Measurements from ENCODE around the gene EGF. TPM values are rescaled to one million over a fixed set of nuclear protein-coding genes. Genes with fewer than 3 reads are reported as not detected.
"Not testable (repeated sequence)": the region's sequence is repeated elsewhere in the genome, so short reads cannot be mapped to it uniquely, and the experiment has no call there.

The EGF gene
- total and polyA plus RNA-seq, 7 experiments from 2014 or later, result 0.86 TPM; not detected in 6

DNA sequence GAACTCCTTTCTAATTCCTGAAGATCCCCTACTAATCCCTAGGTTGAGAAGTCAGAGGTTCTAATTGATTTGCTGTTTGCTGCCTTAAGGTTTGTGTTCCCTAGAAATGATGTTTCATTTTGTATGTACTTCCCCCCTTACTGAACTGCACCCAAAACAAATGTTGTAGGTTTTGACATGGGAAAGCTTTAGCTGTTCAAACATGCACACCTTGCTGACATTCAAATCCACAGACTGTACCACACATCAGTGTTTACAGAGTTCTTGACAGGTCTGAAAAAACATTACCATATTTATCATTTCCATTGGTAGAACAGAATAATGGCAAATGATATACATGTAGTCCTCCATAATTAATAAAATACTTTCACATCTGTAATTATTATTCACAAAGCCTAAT lies 18.2 kb downstream of the EGF start:
- H3K27me3 Mint-ChIP-seq, result no peaks in the 10 kb centered on the region
- H3K27ac Mint-ChIP-seq, result no peak overlapping the region
- no peaks in the 10 kb centered on the region for H3K4me1 Mint-ChIP-seq
- ChIA-PET POLR2A (no interaction called here), CTCF (no interaction called here)
- no peak overlapping the region for H3K27ac ChIP-seq (ENCODE audit: low read depth, low read length)
- H3K36me3 ChIP-seq (ENCODE audit: control insufficient read depth in 2 of 3, insufficient read depth in 3 of 3, low read length in 3 of 3), result no peaks in the 10 kb centered on the region
- H3K27me3 ChIP-seq (ENCODE audit: control insufficient read depth in 2 of 2, insufficient read depth in 2 of 2, low read length in 2 of 2), result no peaks in the 10 kb centered on the region
- H3K4me1 ChIP-seq (ENCODE audit: control insufficient read depth in 2 of 2, insufficient read depth in 2 of 2, low read length in 2 of 2), result no peaks in the 10 kb centered on the region
- no peak overlapping the region for H3K4me3 Mint-ChIP-seq
- ATAC-seq (no peak), DNase-seq (no peak)
- H3K9me3 Mint-ChIP-seq, result no peaks in the 10 kb centered on the region
- H3K36me3 Mint-ChIP-seq, result no peaks in the 10 kb centered on the region
- H3K4me3 ChIP-seq (ENCODE audit: low read length), result no peak overlapping the region
- no peaks in the 10 kb centered on the region for H3K9me3 ChIP-seq (ENCODE audit: control insufficient read depth in 2 of 3, low read length in 3 of 3)
- intact Hi-C loops (cut with micrococcal nuclease), result no loop called here

DNA sequence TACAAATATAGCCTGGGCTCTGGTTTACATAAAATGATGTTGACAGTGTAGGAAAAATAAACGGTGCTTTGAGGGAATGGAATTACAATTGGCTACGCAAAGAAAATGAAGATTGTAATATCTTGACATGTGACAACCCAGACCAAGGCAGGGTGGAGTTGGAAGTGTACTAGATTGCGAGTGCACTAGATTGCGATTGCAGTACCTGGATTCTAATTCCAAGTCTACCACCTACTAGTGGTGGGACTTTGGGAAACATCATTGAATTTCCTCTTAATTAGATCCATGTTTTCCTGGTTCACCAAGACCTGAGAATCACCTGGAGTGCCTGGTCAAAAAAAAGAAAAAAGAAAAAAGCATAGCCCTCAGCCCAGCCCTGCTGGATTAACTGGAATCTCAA lies 18.6 kb downstream of the EGF start:
- Mint-ChIP-seq H3K27ac (no peak overlapping the region), H3K4me1 (no peaks in the 10 kb centered on the region), H3K4me3 (no peak overlapping the region), H3K36me3 (no peaks in the 10 kb centered on the region), H3K9me3 (no peaks in the 10 kb centered on the region), H3K27me3 (no peaks in the 10 kb centered on the region)
- POLR2A ChIA-PET, result no interaction called here
- ATAC-seq (no peak), DNase-seq (no peak)
- no peaks in the 10 kb centered on the region for H3K9me3 ChIP-seq (ENCODE audit: control insufficient read depth in 2 of 3, low read length in 3 of 3)
- no peaks in the 10 kb centered on the region for H3K27me3 ChIP-seq (ENCODE audit: control insufficient read depth in 2 of 2, insufficient read depth in 2 of 2, low read length in 2 of 2)
- CTCF ChIA-PET, result no interaction called here
- no peaks in the 10 kb centered on the region for H3K36me3 ChIP-seq (ENCODE audit: control insufficient read depth in 2 of 3, insufficient read depth in 3 of 3, low read length in 3 of 3)
- intact Hi-C loops (cut with micrococcal nuclease), result no loop called here
- H3K4me1 ChIP-seq (ENCODE audit: control insufficient read depth in 2 of 2, insufficient read depth in 2 of 2, low read length in 2 of 2), result no peaks in the 10 kb centered on the region
- H3K4me3 ChIP-seq (ENCODE audit: low read length), result no peak overlapping the region
- H3K27ac ChIP-seq (ENCODE audit: low read depth, low read length), result no peak overlapping the region

DNA sequence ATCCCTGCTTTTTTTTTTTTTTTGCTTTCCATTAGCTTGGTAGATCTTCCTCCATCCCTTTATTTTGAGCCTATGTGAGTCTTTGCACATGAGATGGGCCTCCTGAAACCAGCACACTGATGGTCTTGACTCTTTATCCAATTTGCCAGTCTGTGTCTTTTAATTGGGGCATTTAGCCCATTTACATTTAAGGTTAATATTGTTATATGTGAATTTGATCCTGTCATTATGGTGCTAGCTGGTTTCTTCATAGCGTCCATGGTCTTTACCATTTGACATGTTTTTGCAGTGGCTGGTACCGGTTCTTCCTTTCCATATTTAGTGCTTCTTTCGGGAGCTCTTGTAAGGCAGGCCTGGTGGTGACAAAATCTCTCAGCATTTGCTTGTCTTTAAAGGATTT lies 24.7 kb downstream of the EGF start:
- H3K4me3 ChIP-seq (ENCODE audit: low read length); intact Hi-C loops (cut with micrococcal nuclease); H3K4me1 Mint-ChIP-seq; H3K36me3 Mint-ChIP-seq; H3K27me3 ChIP-seq (ENCODE audit: control insufficient read depth in 2 of 2, insufficient read depth in 2 of 2, low read length in 2 of 2); H3K4me3 Mint-ChIP-seq; DNase-seq; H3K27ac Mint-ChIP-seq; H3K9me3 ChIP-seq (ENCODE audit: control insufficient read depth in 2 of 3, low read length in 3 of 3); H3K27ac ChIP-seq (ENCODE audit: low read depth, low read length); ATAC-seq; H3K9me3 Mint-ChIP-seq; H3K36me3 ChIP-seq (ENCODE audit: control insufficient read depth in 2 of 3, insufficient read depth in 3 of 3, low read length in 3 of 3); H3K4me1 ChIP-seq (ENCODE audit: control insufficient read depth in 2 of 2, insufficient read depth in 2 of 2, low read length in 2 of 2): not testable (repeated sequence)
- ChIA-PET POLR2A (interaction anchor here (0.6 kb wide), 1 partner anchor 323 kb away, joined by 5 read pairs; no protein-coding TSS in a partner anchor), CTCF (interaction anchor here (0.5 kb wide), 1 partner anchor 561 kb away, joined by 5 read pairs; no protein-coding TSS in a partner anchor)
- H3K27me3 Mint-ChIP-seq, result peaks cover 0 to 24% (median 12%) of the 10 kb centered on the region in 5 donors

DNA sequence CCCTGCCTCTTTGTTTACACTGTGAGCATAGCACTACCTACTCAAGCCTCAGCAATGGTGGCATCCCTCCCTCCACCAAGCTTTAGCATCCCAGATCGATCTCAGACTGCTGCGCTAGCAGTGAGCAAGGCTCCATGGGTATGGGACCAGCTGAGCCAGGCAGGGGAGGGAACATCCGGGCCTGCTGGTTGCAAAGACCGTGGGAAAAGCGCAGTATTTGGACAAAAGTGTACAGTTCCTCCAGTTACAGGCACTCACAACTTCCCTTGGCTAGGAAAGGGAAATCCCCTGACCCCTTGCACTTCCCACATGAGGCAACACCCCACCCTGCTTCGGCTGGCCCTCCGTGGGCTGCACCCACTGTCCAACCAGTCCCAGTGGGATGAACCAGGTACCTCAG lies 26.5 kb downstream of the EGF start:
- Histone ChIP-seq H3K4me3 (ENCODE audit: low read length) (no peak overlapping the region), H3K9me3 (ENCODE audit: control insufficient read depth in 2 of 3, low read length in 3 of 3) (no peaks in the 10 kb centered on the region), H3K27me3 (ENCODE audit: control insufficient read depth in 2 of 2, insufficient read depth in 2 of 2, low read length in 2 of 2) (no peaks in the 10 kb centered on the region), H3K27ac (ENCODE audit: low read depth, low read length) (no peak overlapping the region), H3K4me1 (ENCODE audit: control insufficient read depth in 2 of 2, insufficient read depth in 2 of 2, low read length in 2 of 2) (no peaks in the 10 kb centered on the region), H3K36me3 (ENCODE audit: control insufficient read depth in 2 of 3, insufficient read depth in 3 of 3, low read length in 3 of 3) (no peaks in the 10 kb centered on the region)
- Mint-ChIP-seq H3K36me3 (peaks cover 0 to 5% (median 0%) of the 10 kb centered on the region in 5 donors), H3K27me3 (peaks cover 0 to 24% (median 12%) of the 10 kb centered on the region in 5 donors), H3K4me3 (no peak overlapping the region), H3K9me3 (peaks cover 0 to 6% (median 0%) of the 10 kb centered on the region in 11 donors), H3K4me1 (no peaks in the 10 kb centered on the region), H3K27ac (no peak overlapping the region)
- ChIA-PET POLR2A (no interaction called here), CTCF (no interaction called here)
- no peak for DNase-seq
- intact Hi-C loops (cut with micrococcal nuclease), result no loop called here
- no peak for ATAC-seq

- H3K4me3 Mint-ChIP-seq, result no peak overlapping the region
- DNase-seq (no peak), ATAC-seq (no peak)
- intact Hi-C loops (cut with micrococcal nuclease), result no loop called here
- no peaks in the 10 kb centered on the region for H3K27me3 ChIP-seq (ENCODE audit: control insufficient read depth in 2 of 2, insufficient read depth in 2 of 2, low read length in 2 of 2)
- H3K27ac ChIP-seq (ENCODE audit: low read depth, low read length), result no peak overlapping the region
- ChIA-PET CTCF (no interaction called here), POLR2A (no interaction called here)
- no peak overlapping the region for H3K4me3 ChIP-seq (ENCODE audit: low read length)
- no peaks in the 10 kb centered on the region for H3K4me1 ChIP-seq (ENCODE audit: control insufficient read depth in 2 of 2, insufficient read depth in 2 of 2, low read length in 2 of 2)
- no peaks in the 10 kb centered on the region for H3K4me1 Mint-ChIP-seq
- peaks cover 0 to 6% (median 0%) of the 10 kb centered on the region in 11 donors for H3K9me3 Mint-ChIP-seq
- H3K27ac Mint-ChIP-seq, result no peak overlapping the region
- no peaks in the 10 kb centered on the region for H3K9me3 ChIP-seq (ENCODE audit: control insufficient read depth in 2 of 3, low read length in 3 of 3)
- peaks cover 0 to 5% (median 0%) of the 10 kb centered on the region in 5 donors for H3K36me3 Mint-ChIP-seq
- no peaks in the 10 kb centered on the region for H3K36me3 ChIP-seq (ENCODE audit: control insufficient read depth in 2 of 3, insufficient read depth in 3 of 3, low read length in 3 of 3)
- H3K27me3 Mint-ChIP-seq, result peaks cover 0 to 20% (median 12%) of the 10 kb centered on the region in 5 donors
Observed at GRCh38 chr4:109942292-109942926, 29.7 kb downstream of the EGF start.

GRCh38 chr4:109943745-109944144 lies 31.1 kb downstream of the EGF start:
- POLR2A ChIA-PET, result no interaction called here
- no peak for DNase-seq
- Mint-ChIP-seq H3K27ac (no peak overlapping the region), H3K9me3 (no peaks in the 10 kb centered on the region), H3K4me1 (no peaks in the 10 kb centered on the region), H3K27me3 (peaks cover 0 to 14% (median 5%) of the 10 kb centered on the region in 5 donors), H3K36me3 (no peaks in the 10 kb centered on the region), H3K4me3 (no peak overlapping the region)
- intact Hi-C loops (cut with micrococcal nuclease), result no loop called here
- no peaks in the 10 kb centered on the region for H3K4me1 ChIP-seq (ENCODE audit: control insufficient read depth in 2 of 2, insufficient read depth in 2 of 2, low read length in 2 of 2)
- CTCF ChIA-PET, result no interaction called here
- no peaks in the 10 kb centered on the region for H3K27me3 ChIP-seq (ENCODE audit: control insufficient read depth in 2 of 2, insufficient read depth in 2 of 2, low read length in 2 of 2)
- no peak for ATAC-seq
- H3K9me3 ChIP-seq (ENCODE audit: control insufficient read depth in 2 of 3, low read length in 3 of 3), result no peaks in the 10 kb centered on the region
- H3K36me3 ChIP-seq (ENCODE audit: control insufficient read depth in 2 of 3, insufficient read depth in 3 of 3, low read length in 3 of 3), result no peaks in the 10 kb centered on the region
- no peak overlapping the region for H3K27ac ChIP-seq (ENCODE audit: low read depth, low read length)
- H3K4me3 ChIP-seq (ENCODE audit: low read length), result no peak overlapping the region

DNA sequence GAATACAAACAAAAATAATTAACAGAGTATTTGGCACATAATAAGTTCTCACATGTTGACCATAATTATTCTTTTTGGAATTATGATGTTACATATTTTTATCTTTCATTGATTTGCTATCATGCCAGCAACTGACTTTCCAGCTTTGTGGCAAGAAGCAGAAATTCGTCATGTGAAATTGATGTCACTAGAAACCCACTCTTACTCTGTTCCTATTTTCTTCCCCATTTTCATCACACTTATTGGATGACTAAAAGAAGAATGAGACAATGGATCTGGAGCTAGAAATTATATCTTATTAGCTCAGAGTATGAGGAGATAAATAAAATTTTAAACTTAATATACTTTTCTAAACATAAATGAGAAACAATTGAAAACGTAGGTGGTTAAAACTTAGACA lies 31.9 kb downstream of the EGF start:
- POLR2A ChIA-PET, result no interaction called here
- CTCF ChIA-PET, result no interaction called here
- Mint-ChIP-seq H3K36me3 (no peaks in the 10 kb centered on the region), H3K4me3 (no peak overlapping the region), H3K27me3 (peaks cover 0 to 6% (median 4%) of the 10 kb centered on the region in 5 donors), H3K9me3 (no peaks in the 10 kb centered on the region), H3K4me1 (no peaks in the 10 kb centered on the region), H3K27ac (no peak overlapping the region)
- H3K4me1 ChIP-seq (ENCODE audit: control insufficient read depth in 2 of 2, insufficient read depth in 2 of 2, low read length in 2 of 2), result no peaks in the 10 kb centered on the region
- intact Hi-C loops (cut with micrococcal nuclease), result no loop called here
- ATAC-seq, result no peak
- H3K27me3 ChIP-seq (ENCODE audit: control insufficient read depth in 2 of 2, insufficient read depth in 2 of 2, low read length in 2 of 2), result no peaks in the 10 kb centered on the region
- H3K4me3 ChIP-seq (ENCODE audit: low read length), result no peak overlapping the region
- H3K27ac ChIP-seq (ENCODE audit: low read depth, low read length), result no peak overlapping the region
- H3K36me3 ChIP-seq (ENCODE audit: control insufficient read depth in 2 of 3, insufficient read depth in 3 of 3, low read length in 3 of 3), result no peaks in the 10 kb centered on the region
- H3K9me3 ChIP-seq (ENCODE audit: control insufficient read depth in 2 of 3, low read length in 3 of 3), result no peaks in the 10 kb centered on the region
- DNase-seq, result no peak
